Right lobe of liver (tissue), 6 donors: Measurements from ENCODE around the gene KRTAP3-3. TPM values are rescaled to one million over a fixed set of nuclear protein-coding genes. Genes with fewer than 3 reads are reported as not detected.

Source experiments
- ATAC-seq, 4 donors: fragments of 200-7000 bp; cut with Tn5 transposase; one replicate each; pipeline ENCODE4 v1.9.1; 2020; ENCODE audit warnings: mild to moderate bottlenecking in 4 of 4, moderate library complexity in 4 of 4
- DNase-seq, 3 donors: peaks; one replicate each; pipeline ENCODE4 v3.0.0-alpha.2; 2020
- H3K27ac ChIP-seq, 3 donors: fragments of 200-600 bp; one replicate each; pipeline ENCODE4 v1.8.0; 2022
- H3K27me3 ChIP-seq, 2 donors: fragments of 200-600 bp; one replicate each; pipeline ENCODE4 v1.8.0; 2022
- H3K36me3 ChIP-seq, 4 donors: fragments of 200-600 bp; sonication (generic) in 1 of 4; one replicate each; pipeline versions ENCODE4 v1.5.1 to v1.8.0; 2017 to 2022; ENCODE audit warnings: control low read depth in 1 of 4
- H3K4me1 ChIP-seq, 4 donors: fragments of 200-600 bp; sonication (generic) in 1 of 4; one replicate each; pipeline versions ENCODE4 v1.5.1 to v1.8.0; 2017 to 2022; ENCODE audit warnings: control low read depth in 1 of 4
- H3K4me3 ChIP-seq, 3 donors: fragments of 200-600 bp; one replicate each; pipeline ENCODE4 v1.8.0; 2022
- H3K9me3 ChIP-seq, 4 donors: fragments of 200-600 bp; sonication (generic) in 1 of 4; one replicate each; pipeline versions ENCODE4 v1.5.1 to v1.8.0; 2017 to 2022; ENCODE audit warnings: control low read depth in 1 of 4
- POLR2A ChIP-seq: fragments of 450-650 bp; IDR thresholded peaks from one replicate; pipeline ENCODE4 v1.6.1; 2017; ENCODE audit warnings: antibody characterized with exemption, mild to moderate bottlenecking
- WGBS: methylation state at CpG from one replicate; pipeline ENCODE4 v1.1.6; 2018; ENCODE audit warnings: low coverage, low lambda C conversion rate; ENCODE audit not compliant: insufficient coverage; ENCODE audit errors: missing lambda C conversion rate; 5-methylcytosine and 5-hydroxymethylcytosine counted together
- intact Hi-C, 2 donors: fragments of 100-400 bp; cut with DNase I; formaldehyde crosslinking; loops; one replicate each; pipeline versions ENCODE4 v1.11.2 to v1.14.1; 2022
- total RNA-seq, 6 experiments: library from RNA; depleted of rRNA in 2 of 6; stranded (reverse); fragments of >200 nt in 2 of 6; fragmentation: NEBNext Ultra II Directional in 3 of 6; extraction: Animal tissue kit (Norgen Biotek cat#: 25700) in 3 of 6; gene quantifications; one replicate each; pipeline versions ENCODE4 v1.1.0 to v1.2.4, GENCODE V29; 2016 to 2023
- TF ChIP-seq, protein P1 (sequence below), 4 donors: fragments of 200-600 bp in 3 of 4; fragments of 450-650 bp in 1 of 4; IDR thresholded peaks; one replicate each; pipeline versions ENCODE4 v1.5.1 to v1.8.0; 2016 to 2022; ENCODE audit warnings: antibody characterized with exemption in 4 of 4, mild to moderate bottlenecking in 2 of 4
- donor health status: DM: no; HTN: yes; CAD: no.
- donor health status: DM: no; HTN: no; CAD: no.
- donor health status: DM: no; HTN: no; CAD: no.
- donor health status: DM: no; HTN: yes; CAD: no.
- donor health status: DM: no; HTN: yes; CAD: no.

Gene KRTAP3-3
- total RNA-seq, 6 experiments from 2014 or later: not detected

DNA sequence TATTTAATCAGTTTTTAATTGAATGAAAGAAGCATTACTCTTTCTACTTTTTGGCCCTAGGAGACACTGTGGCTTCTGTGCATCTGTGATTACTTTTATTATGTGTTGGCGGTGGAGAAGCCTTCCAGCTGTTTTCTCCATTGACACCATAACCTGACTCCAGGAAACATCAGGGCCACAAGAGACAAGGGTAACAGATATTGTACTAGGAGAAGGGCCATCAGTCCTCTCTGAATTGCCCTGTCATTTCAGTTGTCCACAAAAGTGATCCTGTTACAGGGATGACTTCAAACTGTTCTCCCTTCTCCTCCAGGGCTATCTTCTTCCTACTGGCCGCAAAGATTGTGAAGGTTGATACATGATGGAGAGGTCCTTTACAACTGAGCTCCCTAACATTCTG, 41.8 kb downstream of the KRTAP3-3 start:
- no peak overlapping the region for H3K4me3 ChIP-seq
- peaks cover 0 to 3% (median 0%) of the 10 kb centered on the region in 4 donors for H3K4me1 ChIP-seq
- no peaks in the 10 kb centered on the region for H3K27me3 ChIP-seq
- no peaks in the 10 kb centered on the region for H3K9me3 ChIP-seq
- DNase-seq (no peak), ATAC-seq (no peak)
- no peak for TF ChIP-seq POLR2A
- TF ChIP-seq, protein P1, sequence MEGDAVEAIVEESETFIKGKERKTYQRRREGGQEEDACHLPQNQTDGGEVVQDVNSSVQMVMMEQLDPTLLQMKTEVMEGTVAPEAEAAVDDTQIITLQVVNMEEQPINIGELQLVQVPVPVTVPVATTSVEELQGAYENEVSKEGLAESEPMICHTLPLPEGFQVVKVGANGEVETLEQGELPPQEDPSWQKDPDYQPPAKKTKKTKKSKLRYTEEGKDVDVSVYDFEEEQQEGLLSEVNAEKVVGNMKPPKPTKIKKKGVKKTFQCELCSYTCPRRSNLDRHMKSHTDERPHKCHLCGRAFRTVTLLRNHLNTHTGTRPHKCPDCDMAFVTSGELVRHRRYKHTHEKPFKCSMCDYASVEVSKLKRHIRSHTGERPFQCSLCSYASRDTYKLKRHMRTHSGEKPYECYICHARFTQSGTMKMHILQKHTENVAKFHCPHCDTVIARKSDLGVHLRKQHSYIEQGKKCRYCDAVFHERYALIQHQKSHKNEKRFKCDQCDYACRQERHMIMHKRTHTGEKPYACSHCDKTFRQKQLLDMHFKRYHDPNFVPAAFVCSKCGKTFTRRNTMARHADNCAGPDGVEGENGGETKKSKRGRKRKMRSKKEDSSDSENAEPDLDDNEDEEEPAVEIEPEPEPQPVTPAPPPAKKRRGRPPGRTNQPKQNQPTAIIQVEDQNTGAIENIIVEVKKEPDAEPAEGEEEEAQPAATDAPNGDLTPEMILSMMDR (IDR thresholded peaks at IDR 0.05): no peak
- WGBS: 65% methylated on average over 2 of the region's 2 CpGs
- intact Hi-C loops: no loop called here
- no peaks in the 10 kb centered on the region for H3K36me3 ChIP-seq
- no peak overlapping the region for H3K27ac ChIP-seq

DNA sequence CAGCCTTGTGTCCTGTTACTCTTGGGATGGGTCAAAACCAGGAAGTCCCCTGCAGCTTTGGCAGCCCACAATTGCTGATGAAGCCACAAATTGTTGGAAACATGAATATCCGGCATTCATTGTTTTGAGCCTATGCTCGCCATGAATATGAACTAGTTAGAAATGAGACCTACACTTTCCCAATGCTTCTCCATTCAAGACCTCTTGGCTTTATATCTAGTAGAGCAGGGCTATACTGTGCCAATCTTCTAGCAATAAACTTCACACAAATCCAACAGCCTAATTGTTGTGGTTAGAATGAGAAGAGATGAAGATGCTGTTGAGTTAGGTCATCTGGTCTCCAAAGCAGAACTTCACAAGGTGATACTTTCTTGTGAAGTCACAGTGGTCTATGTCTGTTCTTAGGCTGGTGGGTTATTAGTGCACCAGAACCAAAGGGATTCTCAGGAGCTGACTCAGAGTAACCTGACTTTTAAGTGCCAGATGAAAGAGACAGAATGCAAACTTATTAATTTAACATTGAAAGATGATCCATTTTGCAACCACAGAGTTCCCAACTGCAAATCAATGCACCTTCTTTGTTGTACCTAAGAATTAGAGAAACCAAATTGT, 42.8 kb downstream of the KRTAP3-3 start:
- Histone ChIP-seq H3K27ac (no peak overlapping the region), H3K9me3 (no peaks in the 10 kb centered on the region), H3K27me3 (no peaks in the 10 kb centered on the region), H3K4me1 (no peaks in the 10 kb centered on the region), H3K4me3 (no peak overlapping the region), H3K36me3 (no peaks in the 10 kb centered on the region)
- TF ChIP-seq, protein P1 (IDR thresholded peaks at IDR 0.05): no peak
- no peak for TF ChIP-seq POLR2A
- ATAC-seq (no peak), DNase-seq (no peak)
- WGBS: no CpG with 5 or more reads among the region's 2 CpGs
- intact Hi-C loops: no loop called here

DNA sequence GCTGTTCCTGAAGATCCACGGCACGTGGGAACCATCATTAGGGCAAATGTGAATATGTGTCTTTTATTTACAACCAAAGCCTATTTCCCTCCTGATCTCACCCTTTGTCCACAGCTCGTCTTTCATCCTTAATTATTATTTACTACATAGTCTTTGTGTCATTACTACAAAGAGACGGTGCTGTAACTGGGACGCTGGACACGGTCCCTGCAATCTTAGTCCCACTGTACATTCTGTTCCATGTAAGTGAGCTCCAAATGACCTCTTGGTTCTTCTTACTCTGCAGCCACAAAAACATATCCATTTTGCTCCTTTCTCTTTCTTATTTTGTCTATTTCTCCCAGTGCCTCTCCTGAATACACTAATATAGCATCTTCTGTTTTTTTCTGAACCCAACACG, 43.8 kb downstream of the KRTAP3-3 start:
- no peaks in the 10 kb centered on the region for H3K9me3 ChIP-seq
- intact Hi-C loops: no loop called here
- ATAC-seq: no peak
- H3K27ac ChIP-seq: no peak overlapping the region
- 71% methylated on average over 7 of the region's 7 CpGs for WGBS
- no peak for DNase-seq
- H3K4me3 ChIP-seq: no peak overlapping the region
- H3K27me3 ChIP-seq: no peaks in the 10 kb centered on the region
- TF ChIP-seq POLR2A: no peak
- TF ChIP-seq, protein P1 (IDR thresholded peaks at IDR 0.05): no peak
- H3K36me3 ChIP-seq: no peaks in the 10 kb centered on the region
- H3K4me1 ChIP-seq: no peaks in the 10 kb centered on the region

DNA sequence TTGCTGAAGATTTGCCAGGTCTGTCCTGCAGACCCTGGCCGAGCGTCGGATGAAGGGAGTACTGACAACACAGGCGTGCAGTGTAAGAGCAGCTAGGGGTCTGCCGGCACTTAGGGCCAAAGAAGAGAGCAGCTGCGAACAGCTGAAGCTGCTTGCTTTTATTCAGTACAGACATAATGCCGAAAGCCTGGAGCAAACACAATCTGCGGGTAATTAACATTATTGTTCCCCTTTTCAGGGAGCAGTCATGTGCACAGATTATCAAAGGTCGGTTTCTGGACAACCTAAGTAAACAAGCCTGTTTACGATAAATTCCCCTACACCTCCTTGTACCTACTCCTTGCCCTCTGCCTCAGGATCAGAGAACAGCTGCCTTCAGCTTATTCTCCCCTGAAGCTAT, 44.5 kb downstream of the KRTAP3-3 start:
- TF ChIP-seq, protein P1 (IDR thresholded peaks at IDR 0.05): no peak
- no peak for TF ChIP-seq POLR2A
- ATAC-seq (no peak), DNase-seq (no peak)
- H3K4me1 ChIP-seq: no peaks in the 10 kb centered on the region
- H3K27me3 ChIP-seq: no peaks in the 10 kb centered on the region
- 4% methylated on average over 2 of the region's 10 CpGs for WGBS
- H3K36me3 ChIP-seq: no peaks in the 10 kb centered on the region
- no peaks in the 10 kb centered on the region for H3K9me3 ChIP-seq
- H3K27ac ChIP-seq: no peak overlapping the region
- intact Hi-C loops: no loop called here
- H3K4me3 ChIP-seq: no peak overlapping the region

DNA sequence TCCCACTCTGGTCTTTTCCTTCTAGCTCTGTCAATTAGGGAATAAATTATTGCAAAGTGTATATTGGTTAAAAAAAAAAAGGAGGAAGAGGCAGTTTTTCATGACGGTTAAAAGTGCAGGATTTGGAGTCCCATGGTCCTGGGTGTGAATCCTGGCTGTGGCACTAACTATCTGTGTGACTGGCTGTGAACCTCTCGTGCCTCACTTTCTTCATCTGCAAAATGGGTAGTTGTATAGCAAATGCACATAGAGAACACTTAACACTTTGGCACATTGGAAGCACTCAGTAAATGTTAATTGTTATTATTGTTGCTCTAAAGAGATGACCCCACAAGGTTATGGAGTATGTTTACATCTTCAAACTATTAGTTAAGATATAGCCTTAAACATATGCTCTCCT, 46.0 kb downstream of the KRTAP3-3 start:
- Histone ChIP-seq H3K36me3 (no peaks in the 10 kb centered on the region), H3K4me1 (no peaks in the 10 kb centered on the region), H3K4me3 (no peak overlapping the region), H3K27ac (no peak overlapping the region), H3K9me3 (no peaks in the 10 kb centered on the region), H3K27me3 (no peaks in the 10 kb centered on the region)
- 67% methylated on average over 2 of the region's 2 CpGs for WGBS
- no peak for TF ChIP-seq POLR2A
- TF ChIP-seq, protein P1 (IDR thresholded peaks at IDR 0.05): no peak
- intact Hi-C loops: no loop called here
- no peak for ATAC-seq
- no peak for DNase-seq
